Epithelial cell of proximal tubule (primary cell): ENCODE measurements around the gene ENO4. TPM values are rescaled to one million over a fixed set of nuclear protein-coding genes. Genes with fewer than 3 reads are reported as not detected.

Source experiments
- DNase-seq: peaks from one replicate; pipeline ENCODE4 v3.0.0-alpha.2; 2011; ENCODE audit warnings: low read depth
- H3K4me3 ChIP-seq: 2 replicates; pipeline ENCODE4 v1.5.1; 2011; ENCODE audit warnings: low read depth, mild to moderate bottlenecking, low read length
- total RNA-seq: library from RNA; depleted of rRNA; stranded (reverse); fragments of >200 nt; gene quantifications from 2 replicates; pipeline ENCODE4 v1.2.3, GENCODE V29; 2015
- TF ChIP-seq, protein P1 (sequence below): conservative IDR thresholded peaks from 2 replicates; pipeline ENCODE4 v1.5.1; 2012; ENCODE audit warnings: low read depth, mild to moderate bottlenecking, low read length

ENO4 gene, protein sequence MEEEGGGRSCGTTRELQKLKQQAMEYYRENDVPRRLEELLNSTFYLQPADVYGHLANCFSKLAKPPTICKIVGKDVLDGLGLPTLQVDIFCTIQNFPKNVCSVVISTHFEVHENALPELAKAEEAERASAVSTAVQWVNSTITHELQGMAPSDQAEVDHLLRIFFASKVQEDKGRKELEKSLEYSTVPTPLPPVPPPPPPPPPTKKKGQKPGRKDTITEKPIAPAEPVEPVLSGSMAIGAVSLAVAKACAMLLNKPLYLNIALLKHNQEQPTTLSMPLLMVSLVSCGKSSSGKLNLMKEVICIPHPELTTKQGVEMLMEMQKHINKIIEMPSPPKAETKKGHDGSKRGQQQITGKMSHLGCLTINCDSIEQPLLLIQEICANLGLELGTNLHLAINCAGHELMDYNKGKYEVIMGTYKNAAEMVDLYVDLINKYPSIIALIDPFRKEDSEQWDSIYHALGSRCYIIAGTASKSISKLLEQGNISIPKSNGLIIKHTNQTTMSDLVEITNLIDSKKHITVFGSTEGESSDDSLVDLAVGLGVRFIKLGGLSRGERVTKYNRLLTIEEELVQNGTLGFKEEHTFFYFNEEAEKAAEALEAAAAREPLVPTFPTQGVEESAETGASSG
- total RNA-seq, result not detected in 2 replicates

DNA sequence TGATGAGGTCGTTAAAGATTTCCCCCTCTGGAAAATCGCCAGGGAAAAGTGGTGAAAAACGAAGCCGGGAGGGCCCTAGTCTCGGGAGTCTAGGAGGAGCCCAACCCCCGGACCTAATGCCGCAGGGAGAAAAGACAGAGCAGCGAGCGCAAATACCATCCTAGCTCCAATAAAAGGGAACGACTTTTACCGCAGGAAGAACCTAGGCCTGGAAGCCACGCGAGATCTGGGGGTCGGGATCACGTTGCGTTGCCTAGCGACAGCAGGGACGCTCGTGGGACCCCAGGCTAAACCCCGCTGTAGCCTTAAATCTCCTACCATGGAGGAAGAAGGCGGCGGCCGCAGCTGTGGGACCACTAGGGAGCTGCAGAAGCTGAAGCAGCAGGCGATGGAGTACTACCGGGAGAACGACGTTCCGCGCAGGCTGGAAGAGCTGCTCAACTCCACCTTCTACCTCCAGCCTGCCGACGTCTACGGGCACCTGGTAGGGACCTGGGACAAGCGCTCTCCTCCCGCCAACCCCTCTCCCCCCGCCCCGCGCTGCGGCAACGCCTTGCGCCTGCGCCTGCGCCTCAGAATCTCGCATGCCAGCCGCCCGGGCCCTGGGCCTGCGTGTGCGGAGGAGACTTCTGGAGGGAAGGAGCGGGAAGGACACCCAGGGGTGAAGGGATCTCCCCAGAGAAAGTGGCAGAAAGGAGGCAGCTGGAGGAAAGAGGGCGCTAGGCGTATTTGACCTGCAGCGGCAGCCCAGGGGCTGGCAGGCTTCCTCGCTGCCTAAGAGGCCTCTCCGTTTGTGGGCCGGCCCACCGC is at the start of gene ENO4:
Gene ENO4 (plus strand): TSS at position 252 of the 810 bp plus-strand sequence. CDS start 68 bp downstream, at position 320.
- peak within 1 kb of the TSS; percentile 95 for H3K4me3 ChIP-seq
- peak; percentile 49 for DNase-seq
- TF ChIP-seq, protein P1, sequence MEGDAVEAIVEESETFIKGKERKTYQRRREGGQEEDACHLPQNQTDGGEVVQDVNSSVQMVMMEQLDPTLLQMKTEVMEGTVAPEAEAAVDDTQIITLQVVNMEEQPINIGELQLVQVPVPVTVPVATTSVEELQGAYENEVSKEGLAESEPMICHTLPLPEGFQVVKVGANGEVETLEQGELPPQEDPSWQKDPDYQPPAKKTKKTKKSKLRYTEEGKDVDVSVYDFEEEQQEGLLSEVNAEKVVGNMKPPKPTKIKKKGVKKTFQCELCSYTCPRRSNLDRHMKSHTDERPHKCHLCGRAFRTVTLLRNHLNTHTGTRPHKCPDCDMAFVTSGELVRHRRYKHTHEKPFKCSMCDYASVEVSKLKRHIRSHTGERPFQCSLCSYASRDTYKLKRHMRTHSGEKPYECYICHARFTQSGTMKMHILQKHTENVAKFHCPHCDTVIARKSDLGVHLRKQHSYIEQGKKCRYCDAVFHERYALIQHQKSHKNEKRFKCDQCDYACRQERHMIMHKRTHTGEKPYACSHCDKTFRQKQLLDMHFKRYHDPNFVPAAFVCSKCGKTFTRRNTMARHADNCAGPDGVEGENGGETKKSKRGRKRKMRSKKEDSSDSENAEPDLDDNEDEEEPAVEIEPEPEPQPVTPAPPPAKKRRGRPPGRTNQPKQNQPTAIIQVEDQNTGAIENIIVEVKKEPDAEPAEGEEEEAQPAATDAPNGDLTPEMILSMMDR, result no peak

DNA sequence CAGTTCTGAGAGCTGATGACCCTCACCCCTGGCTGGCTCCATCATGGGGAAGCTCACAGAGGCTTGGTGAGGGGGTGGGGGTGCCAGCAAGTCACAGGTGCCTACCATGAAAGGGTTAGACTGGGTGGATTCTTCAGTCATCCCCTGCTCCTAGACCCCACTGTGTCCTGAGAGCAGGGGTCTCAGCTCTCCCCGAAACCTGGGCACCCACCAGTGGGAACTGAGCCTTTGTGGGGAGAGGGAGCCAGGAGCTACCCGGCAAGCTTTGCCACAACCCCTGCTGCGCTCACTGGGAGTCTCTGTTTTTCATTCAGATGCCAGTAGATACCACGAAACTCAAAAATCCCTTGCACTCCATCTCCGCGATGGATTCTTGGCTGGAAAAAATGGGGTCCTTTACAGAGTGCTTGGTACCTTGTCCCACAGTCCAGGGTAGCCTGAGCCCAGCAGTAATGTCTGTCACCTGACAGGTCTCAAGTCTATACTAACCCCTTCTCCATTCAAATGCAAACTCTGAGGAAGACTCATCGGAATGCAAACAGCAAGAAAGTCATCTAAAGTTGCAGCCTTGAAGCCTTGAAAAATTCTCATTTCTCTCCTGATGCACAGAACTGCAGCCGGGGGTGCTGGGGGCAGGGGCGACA is 48.9 kb upstream of the ENO4 start:
- TF ChIP-seq, protein P1, result no peak
- DNase-seq, result no peak
- H3K4me3 ChIP-seq, result no peak overlapping the region

DNA sequence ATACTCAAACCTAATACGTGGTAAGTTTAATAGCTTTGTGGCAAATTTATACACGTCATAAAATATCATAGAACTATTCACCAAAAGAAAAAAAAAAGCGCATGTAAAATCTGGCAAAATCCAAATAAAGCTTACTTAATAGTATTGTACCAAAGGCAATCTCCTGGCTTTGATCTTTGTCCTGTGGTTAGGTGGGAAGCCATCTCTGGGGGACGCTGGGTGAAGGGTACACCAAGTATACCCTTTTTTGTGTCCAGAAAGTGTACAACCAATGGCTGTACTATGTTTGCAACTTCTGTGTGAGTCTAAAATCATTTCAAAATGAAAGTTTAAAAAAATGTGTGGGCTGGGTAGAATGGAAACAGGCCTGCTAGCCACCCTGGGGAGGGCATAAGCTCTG is 47.6 kb upstream of the ENO4 start:
- TF ChIP-seq, protein P1, result no peak
- no peak overlapping the region for H3K4me3 ChIP-seq
- DNase-seq, result no peak

DNA sequence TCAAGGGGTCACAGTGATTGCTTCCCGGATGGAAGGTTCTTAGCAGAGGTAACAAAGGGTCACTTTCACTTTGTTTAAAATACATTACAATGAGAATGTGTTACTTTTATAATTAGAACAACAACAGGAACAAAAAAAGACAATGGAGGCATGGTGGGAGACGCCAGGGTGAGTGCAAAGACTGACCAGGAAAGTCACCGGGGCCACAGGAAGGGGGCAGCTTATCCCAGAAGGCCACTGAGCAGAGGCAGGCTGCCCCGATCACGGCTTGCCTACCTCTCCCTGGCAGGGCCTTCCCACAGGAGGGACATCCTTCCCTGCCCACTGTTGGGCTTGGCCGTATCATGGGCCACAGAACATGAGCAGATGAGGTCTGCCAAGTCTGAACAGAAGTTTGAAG is 46.8 kb upstream of the ENO4 start:
- no peak overlapping the region for H3K4me3 ChIP-seq
- TF ChIP-seq, protein P1, result no peak
- DNase-seq, result no peak

DNA sequence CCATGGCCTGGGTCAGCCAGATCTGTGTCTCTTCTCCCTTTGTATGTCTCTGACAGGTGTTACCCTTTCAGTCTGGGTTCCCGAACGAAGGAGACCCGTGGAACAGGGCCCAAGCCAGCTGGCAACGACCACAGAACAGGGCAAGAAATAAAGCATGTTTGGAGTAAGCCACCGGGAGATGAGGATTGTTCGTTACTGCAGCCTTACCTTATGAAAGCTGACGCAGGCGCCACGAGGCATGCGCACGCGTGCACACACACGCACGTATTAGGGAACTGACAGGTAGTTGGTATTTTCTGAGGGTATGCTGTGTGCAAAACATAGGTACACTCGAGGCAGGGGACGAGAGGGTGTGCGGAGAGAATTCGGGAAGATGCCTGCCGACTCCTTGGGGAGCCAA is 46.4 kb upstream of the ENO4 start:
- TF ChIP-seq, protein P1, result no peak
- DNase-seq, result no peak
- H3K4me3 ChIP-seq, result no peak overlapping the region

DNA sequence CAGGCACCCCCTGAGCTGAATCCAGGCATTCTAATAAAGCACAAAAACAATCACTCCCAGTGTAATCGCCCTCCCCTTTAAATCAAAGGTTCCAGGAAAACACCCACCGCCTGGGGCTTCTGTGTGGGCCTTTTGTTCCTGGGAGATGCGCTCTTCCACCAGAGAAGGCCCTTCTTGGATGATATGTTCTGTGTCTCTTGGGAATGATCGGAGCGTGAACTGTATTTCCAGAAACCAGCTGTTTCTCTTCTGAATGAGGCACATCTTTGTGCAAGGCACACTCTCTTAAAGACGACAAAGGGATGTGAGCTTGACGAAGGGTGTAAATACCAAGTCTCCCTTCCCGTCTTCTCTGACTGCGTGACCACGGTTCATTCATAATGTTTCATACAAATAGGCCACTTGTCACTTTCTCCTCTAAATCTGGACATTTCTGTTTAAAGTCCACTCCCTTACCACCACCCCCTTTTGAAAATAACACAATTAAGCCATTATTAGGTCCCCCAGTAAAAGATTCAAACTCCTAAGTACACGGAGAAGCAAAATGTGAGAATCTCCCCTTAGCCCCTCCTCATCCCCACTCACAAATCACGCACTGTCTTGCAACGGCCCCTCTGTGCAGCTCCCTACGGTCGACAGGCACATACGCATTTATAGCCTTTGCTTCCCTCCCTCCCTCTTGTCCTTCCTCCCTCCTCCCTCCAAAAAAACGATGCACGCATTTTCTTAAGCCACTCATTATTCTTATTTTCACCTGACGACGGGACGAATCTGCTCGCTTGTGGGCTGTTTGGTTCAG is 45.6 kb upstream of the ENO4 start:
- no peak for DNase-seq
- no peak overlapping the region for H3K4me3 ChIP-seq
- TF ChIP-seq, protein P1, result no peak
